ENCODE results near the gene GPRC5C.

GRCh38 chr17:74454197-74455024, 22.5 kb downstream of the GPRC5C start:
- no peak for TF ChIP-seq TAF1 (IDR thresholded peaks at IDR 0.05; ENCODE audit: low read depth)
- TF ChIP-seq REST (IDR thresholded peaks at IDR 0.05; ENCODE audit: low read depth) = no peak

Data from Ishikawa (cell line).